T-helper 1 cell treated with Interleukin-12 subunit alpha and Interleukin-12 subunit beta and Interleukin-4 antibody, amounts not matched to agents 30 ng/mL and 1 ng/mL, for 36 hours (primary cell): ENCODE results near the gene MARCOL. TPM values are rescaled to one million over a fixed set of nuclear protein-coding genes. Genes with fewer than 3 reads are reported as not detected.

Source experiments
- intact Hi-C: fragments of 100-400 bp; cut with micrococcal nuclease; formaldehyde crosslinking; loops from one replicate; pipeline ENCODE4 v1.15.1; 2024
- total RNA-seq: library from RNA; stranded (reverse); gene quantifications from 2 replicates; pipeline ENCODE4 v1.2.3, GENCODE V29; 2022

Gene MARCOL
- not detected in 2 replicates for total RNA-seq

GRCh38 chr5:148238418-148238794, at the start of gene MARCOL:
Gene MARCOL (plus strand): TSS chr5:148238525. CDS start chr5:148238598, 73 bp downstream.
- intact Hi-C loops = no loop called here

DNA sequence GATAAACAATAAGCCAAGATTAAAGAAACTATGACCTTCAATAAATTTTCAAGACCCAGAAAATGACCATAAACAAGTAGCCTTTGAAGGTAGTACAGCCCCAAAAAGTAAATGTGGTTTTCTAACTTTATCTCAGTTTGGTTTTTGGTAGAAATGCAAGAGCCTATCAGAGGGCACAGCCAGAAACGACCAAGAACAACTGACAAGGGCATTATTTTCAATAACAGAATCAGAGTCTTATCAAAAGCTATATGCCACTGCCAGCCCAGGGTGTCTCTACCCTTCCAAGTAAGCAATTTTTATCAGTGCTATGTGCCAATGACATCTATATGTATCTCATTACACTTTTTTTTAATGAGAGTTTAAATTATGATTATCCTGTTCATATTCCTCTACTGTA, 47.3 kb upstream of the MARCOL start:
- intact Hi-C loops = no loop called here

DNA sequence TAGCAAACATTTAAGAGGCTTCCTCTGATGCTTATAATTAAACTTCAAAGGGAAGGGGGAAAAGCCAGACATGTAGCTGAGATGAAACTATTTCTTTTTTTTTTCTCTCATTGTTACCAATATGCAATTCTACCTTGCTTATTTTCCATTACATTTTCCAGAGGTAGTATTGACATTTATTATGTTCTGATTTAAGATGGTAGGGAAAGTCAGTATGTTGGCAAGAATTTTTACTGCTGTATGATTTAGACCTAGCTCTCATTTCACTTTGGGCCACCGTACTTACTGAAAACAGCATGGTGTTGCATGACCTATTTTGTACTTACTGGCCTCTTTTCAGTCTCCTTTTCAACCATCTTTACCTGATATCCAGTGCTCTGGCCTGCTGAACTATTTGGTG, 45.1 kb upstream of the MARCOL start:
- intact Hi-C loops = no loop called here

DNA sequence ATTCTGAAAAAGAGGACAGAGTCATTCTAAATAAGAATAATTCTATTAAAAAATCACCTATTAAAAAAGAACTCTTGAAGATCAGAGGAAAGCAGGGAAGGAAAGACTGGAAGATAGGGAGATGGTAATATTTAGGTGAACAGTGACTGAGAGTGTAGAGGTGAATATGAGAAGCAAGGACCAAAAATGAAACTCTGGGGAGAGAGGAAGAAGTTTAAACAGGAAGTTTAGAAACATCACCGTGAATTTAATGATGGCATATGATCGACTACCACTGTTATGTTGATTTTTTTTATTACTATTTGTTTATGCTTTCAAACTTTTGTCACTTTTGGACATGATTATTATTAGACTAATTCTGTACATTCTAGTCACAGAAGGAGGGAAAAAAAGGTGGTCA, 37.2 kb upstream of the MARCOL start:
- intact Hi-C loops = no loop called here

- intact Hi-C loops = no loop called here
Measured at GRCh38 chr5:148202531-148203203, 35.7 kb upstream of the MARCOL start, which contains the start of gene SPINK6. Gene SPINK6 (plus strand): TSS chr5:148203042. CDS start chr5:148203097, 55 bp downstream.

GRCh38 chr5:148205044-148205806, 33.1 kb upstream of the MARCOL start:
- intact Hi-C loops = no loop called here

DNA sequence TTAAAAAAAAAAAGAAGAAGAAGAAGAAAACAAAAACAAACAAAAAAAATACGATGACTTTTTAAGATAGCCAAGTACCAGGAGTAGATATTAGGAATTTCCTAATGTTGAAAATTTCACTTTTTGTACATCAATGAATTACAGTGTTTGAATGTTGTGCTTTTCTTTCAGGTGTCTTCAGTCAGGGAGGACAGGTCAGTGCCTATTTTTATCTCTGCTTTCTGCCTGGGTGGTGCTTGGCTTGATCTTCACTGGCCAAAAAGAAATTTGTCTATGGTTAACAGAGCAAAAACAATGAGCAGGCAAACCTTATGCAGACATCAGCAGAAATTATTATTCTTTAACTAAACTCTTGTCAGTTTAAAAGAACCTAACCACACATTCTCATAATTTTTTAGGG, 32.5 kb upstream of the MARCOL start:
- intact Hi-C loops = no loop called here

GRCh38 chr5:148206620-148207019, 31.7 kb upstream of the MARCOL start:
- intact Hi-C loops = no loop called here

DNA sequence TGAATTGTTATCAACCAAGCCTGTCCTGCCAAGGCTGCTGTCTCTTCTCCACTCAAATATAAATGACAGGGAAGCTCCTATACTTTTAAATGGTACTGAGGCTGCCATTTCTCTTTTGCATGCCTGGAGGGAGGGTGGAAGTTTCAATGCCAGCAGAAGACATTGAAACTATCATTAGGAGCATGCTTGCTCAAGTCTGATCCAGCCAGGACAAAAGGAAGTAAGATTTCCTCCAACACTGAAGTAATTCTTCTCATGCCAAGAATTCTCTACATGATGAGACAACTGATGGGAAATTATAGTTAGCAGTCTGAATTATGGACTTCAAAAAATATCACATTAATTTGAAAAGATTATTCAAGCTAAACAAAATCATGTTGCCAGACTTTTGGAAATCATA, 30.1 kb upstream of the MARCOL start:
- intact Hi-C loops = no loop called here

GRCh38 chr5:148209151-148209770, 29.1 kb upstream of the MARCOL start:
- intact Hi-C loops = no loop called here

DNA sequence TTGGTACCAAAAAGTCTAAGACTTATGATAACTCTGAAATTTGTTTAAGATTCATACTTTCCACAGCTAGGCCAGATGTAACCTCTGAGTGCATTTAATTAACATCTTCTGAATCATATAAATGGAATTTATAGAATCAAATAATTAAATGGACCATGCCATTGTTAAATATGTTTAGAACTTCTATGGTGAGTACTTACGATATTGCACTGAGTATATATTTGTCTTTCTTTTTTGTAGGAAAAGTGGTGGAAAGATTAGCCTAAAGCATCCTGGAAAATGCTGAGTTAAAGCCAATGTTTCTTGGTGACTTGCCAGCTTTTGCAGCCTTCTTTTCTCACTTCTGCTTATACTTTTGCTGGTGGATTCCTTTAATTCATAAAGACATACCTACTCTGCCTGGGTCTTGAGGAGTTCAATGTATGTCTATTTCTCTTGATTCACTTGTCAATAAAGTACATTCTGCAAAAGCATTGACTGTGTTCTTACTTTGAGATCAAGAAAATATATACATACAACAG, 23.6 kb upstream of the MARCOL start:
- intact Hi-C loops = no loop called here

GRCh38 chr5:148221508-148221907, 16.8 kb upstream of the MARCOL start:
- intact Hi-C loops = no loop called here

GRCh38 chr5:148224117-148224742, 14.1 kb upstream of the MARCOL start:
- intact Hi-C loops = no loop called here

- intact Hi-C loops = no loop called here
Measured at GRCh38 chr5:148228392-148228984, 9.8 kb upstream of the MARCOL start.

- intact Hi-C loops = no loop called here
Measured at GRCh38 chr5:148229840-148230239, 8.5 kb upstream of the MARCOL start.

DNA sequence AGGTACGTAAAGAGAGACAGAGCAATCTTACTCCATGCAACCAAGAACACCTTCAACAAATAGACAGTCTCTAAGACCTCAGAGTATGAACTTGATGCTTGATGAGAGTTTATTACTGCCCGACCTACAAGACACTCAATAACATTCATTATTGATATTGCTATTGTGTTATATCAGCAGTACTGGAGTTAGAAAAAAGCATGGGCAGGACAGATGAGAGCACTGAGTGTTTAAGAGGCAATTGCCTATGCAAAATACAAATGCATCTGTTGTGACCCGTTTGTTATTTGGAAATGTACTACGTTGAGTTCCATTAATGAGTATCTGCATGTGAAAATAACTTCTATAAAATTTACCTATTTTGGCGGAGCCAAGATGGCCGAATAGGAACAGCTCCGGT, 8.1 kb upstream of the MARCOL start:
- intact Hi-C loops = no loop called here

DNA sequence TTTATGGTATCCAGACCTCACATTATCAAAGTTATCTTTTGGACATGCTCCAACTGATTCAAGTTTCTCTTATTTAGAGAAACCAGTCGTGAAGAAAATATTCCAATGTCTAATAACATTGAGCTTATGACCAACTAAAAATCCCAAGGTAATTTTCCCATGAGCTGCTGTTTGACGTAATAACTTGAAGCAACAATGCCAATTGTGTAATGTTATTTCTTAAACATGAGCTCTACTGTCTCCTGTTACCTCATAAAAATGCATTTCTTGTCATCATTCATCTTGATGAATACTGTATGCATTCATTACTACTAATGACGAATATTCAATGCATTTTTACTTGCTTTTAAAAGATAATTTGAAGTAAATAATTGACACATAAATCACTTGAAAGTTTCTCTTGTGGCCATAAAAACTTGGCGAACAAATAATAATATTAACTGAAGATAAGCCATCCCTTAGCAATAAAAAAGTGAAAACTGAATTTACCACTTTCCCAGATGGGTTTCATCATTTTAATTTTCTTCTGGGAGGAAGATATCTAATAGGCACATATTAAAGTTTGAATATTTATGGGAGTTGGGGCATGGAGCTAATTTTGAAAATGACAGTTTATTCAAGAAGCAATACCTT, 424 bp upstream of the MARCOL start:
- intact Hi-C loops = no loop called here

DNA sequence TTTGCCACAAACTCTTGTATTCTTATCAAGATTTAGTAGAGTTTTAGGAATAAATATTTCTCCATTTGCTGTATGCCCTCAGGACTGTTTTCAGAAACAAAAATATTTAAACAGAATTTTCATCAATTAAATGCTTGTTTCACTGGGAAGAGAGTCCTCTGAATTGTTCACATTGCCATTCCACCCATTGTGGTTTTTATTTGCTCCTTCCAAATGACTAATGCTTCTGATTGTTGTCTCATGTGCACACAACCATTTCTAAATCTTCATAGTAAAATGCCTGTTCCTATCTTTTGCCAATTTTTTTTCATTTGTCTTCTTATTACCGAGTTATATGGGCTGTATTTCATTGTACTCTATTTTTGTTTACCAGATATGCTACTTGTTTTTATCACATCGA, 10.6 kb downstream of the MARCOL start:
- intact Hi-C loops = no loop called here

DNA sequence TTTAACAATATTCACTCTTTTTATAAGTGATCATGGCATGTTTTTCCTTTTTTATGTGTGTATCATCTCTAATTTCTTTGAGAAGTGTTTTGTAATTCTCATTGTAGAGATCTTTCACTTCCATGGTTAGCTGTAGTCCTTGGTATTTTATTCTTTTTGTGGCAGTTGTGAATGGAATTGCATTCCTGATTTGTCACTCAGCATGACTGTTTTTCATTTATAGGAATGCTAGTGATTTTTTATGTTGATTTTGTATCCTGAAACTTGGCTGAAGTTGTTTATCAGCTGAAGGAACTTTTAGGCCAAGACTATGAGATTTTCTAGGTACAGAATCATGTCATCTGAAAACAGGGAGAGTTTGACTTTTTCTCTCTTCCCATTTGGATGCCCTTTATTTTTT, 17.1 kb downstream of the MARCOL start:
- intact Hi-C loops = no loop called here

- intact Hi-C loops = no loop called here
Measured at GRCh38 chr5:148259288-148259687, 21.0 kb downstream of the MARCOL start.

DNA sequence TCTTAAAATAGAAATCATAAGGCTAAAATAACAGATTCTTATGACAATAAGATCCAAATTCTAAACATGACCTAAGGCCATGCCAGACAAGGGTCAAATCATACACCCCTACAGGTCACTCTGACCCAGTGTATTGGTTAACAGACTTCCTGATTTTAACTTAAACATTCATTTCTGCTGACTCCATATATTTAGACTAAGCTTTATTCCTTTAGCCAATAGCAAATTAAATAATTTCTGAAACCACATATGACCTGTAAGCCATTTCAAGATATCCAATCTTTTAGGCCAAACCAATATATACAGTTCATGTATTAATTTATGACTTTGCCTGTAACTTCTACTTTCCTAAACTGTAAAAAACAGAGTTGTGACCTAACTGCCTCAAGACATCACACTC, 22.9 kb downstream of the MARCOL start:
- intact Hi-C loops = no loop called here
